Small intestine (tissue), 7 donors: ENCODE measurements around the gene OCA2. TPM values are rescaled to one million over a fixed set of nuclear protein-coding genes. Genes with fewer than 3 reads are reported as not detected.

ENCODE experiments used
- DNase-seq, 2 donors: peaks; one replicate each; pipeline versions ENCODE4 v3.0.0 to v3.0.0-alpha.2; 2013
- FAIRE-seq: peaks from 2 replicates; lab custom pipeline; 2012; peaks lifted over from hg19 to GRCh38; lab: Jason Lieb, UNC
- H3K27ac ChIP-seq, 3 donors: one replicate each; pipeline ENCODE4 v1.5.1; 2013; ENCODE audit warnings: low read length in 2 of 3, mild to moderate bottlenecking in 2 of 3, control low read depth in 1 of 3, inconsistent platforms in 1 of 3, low read depth in 1 of 3, moderate library complexity in 1 of 3
- H3K27me3 ChIP-seq, 3 donors: one replicate each; pipeline ENCODE4 v1.6.1; 2013; ENCODE audit warnings: low read length in 3 of 3, inconsistent platforms in 1 of 3; ENCODE audit not compliant: control insufficient read depth in 3 of 3, insufficient read depth in 3 of 3
- H3K36me3 ChIP-seq, 3 donors: one replicate each; pipeline ENCODE4 v1.6.1; 2013; ENCODE audit warnings: low read length in 3 of 3, inconsistent platforms in 1 of 3, low read depth in 1 of 3, mild to moderate bottlenecking in 1 of 3, moderate library complexity in 1 of 3; ENCODE audit not compliant: control insufficient read depth in 3 of 3, insufficient read depth in 2 of 3
- H3K4me1 ChIP-seq, 3 donors: one replicate each; pipeline ENCODE4 v1.6.1; 2013; ENCODE audit warnings: low read length in 2 of 3, inconsistent platforms in 1 of 3, low read depth in 1 of 3, mild to moderate bottlenecking in 1 of 3, moderate library complexity in 1 of 3; ENCODE audit not compliant: control insufficient read depth in 3 of 3, insufficient read depth in 2 of 3
- H3K4me3 ChIP-seq, 3 donors: one replicate each; pipeline ENCODE4 v1.5.1; 2013; ENCODE audit warnings: low read length in 3 of 3, control low read depth in 1 of 3, inconsistent platforms in 1 of 3, low read depth in 1 of 3, mild to moderate bottlenecking in 1 of 3, moderate library complexity in 1 of 3
- H3K9me3 ChIP-seq, 2 donors: one replicate each; pipeline ENCODE4 v1.6.1; 2013; ENCODE audit warnings: low read depth in 1 of 2, low read length in 1 of 2; ENCODE audit not compliant: control insufficient read depth in 2 of 2, insufficient read depth in 1 of 2
- WGBS, 3 donors: extraction: QIAGEN DNeasy Blood & Tissue Kit; methylation state at CpG; one replicate each; pipeline ENCODE4 v1.1.7; 2013; 5-methylcytosine and 5-hydroxymethylcytosine counted together
- polyA plus RNA-seq, 4 donors: library from polyadenylated mRNA; stranded (reverse) in 3 of 4; unstranded in 1 of 4; fragments of 200-250 nt in 3 of 4; fragments of 120-200 nt in 1 of 4; gene quantifications; one replicate each; pipeline versions ENCODE4 v1.2.1 to v1.2.3, GENCODE V29; 2013
- donor health status: healthy with polysubstance abuse.
- donor health status: control.
- donor health status: control.
- donor health status: Bipolar disorder and iron deficiency.
- donor health status: healthy.

Gene OCA2
- polyA plus RNA-seq, 4 donors = 0.07 to 5.9 TPM; not detected in 2

DNA sequence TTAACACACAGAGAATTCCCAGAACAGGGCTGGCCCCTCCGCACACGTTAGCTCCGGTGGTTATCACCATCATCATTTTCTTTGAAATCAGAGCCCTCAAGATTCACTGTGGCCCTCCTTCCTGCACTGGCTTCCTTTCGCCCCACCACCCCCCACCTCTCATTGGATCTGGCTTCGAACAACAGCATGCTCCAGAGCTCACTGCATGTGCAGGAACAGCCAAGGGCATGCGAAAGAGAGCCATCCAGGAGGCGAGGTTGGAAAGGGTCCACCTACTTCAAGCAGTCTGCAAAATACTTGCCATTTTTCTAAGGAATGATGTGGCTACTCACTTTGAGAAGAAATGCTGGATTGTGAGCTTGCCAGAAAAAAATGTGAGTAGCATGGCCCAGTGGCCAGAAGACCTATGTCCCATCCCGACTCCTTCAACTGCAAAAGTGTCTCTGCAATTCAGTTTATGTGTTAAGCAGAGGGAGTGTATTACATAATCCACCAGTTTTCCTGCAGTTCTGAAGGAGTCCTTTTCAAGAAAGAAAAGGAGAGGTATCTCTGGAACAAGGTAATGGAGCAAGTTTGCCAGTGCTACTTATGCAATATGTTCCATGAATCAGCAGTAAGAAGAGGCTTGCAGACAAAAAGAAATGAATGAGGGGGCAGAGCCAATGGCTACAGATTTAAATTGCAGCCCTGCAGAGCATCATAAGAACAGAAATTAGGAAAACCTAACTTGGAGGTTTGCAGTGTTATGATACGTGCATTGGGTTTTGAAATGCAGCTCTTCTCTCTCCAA, 92.8 kb downstream of the OCA2 start:
- no peak for FAIRE-seq
- no peak overlapping the region for H3K4me3 ChIP-seq
- WGBS, 3 donors = 82 to 88% (median 85%) methylated on average over 9 of the region's 9 CpGs

DNA sequence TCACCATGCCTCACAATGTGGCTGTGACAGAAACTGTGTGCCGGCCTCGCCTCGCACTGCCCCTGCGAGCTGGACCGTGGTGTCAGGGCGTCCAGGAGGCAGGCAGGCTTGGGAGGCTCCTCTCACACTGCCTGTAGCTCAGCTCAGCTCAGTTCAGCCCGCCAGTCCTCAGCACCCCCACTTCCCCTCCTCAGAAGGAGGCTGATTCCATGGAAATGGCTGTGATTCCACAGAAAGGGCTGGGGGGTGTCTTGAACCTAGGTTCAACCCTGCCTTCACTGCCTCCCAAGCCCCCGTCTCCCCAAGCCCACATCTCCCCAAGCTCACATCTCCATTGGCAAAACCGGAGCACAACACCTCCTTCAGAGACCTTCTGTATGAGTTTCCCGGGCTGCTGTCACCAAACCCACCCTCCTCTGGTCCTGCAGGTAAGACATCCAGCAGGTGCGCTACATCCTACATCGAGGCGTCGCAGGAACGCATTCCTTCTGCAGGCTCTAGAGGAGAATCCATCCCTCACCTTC, 94.0 kb downstream of the OCA2 start:
- Histone ChIP-seq H3K4me3 (no peak overlapping the region), H3K27me3 (no peaks in the 10 kb centered on the region), H3K36me3 (peaks cover 0 to 2% (median 0%) of the 10 kb centered on the region in 3 donors), H3K4me1 (no peaks in the 10 kb centered on the region), H3K9me3 (peaks cover 0 to 3% of the 10 kb centered on the region in 2 donors), H3K27ac (no peak overlapping the region)
- FAIRE-seq (no peak), DNase-seq (no peak)
- 91% methylated on average over 15 of the region's 15 CpGs for WGBS, 3 donors

More for the DNA sequence above, 92.8 kb downstream of the OCA2 start:
- Histone ChIP-seq H3K27ac (no peak overlapping the region), H3K27me3 (no peaks in the 10 kb centered on the region), H3K9me3 (peaks cover 0 to 3% of the 10 kb centered on the region in 2 donors), H3K4me1 (no peaks in the 10 kb centered on the region), H3K36me3 (peaks cover 0 to 2% (median 0%) of the 10 kb centered on the region in 3 donors)
- no peak for DNase-seq

DNA sequence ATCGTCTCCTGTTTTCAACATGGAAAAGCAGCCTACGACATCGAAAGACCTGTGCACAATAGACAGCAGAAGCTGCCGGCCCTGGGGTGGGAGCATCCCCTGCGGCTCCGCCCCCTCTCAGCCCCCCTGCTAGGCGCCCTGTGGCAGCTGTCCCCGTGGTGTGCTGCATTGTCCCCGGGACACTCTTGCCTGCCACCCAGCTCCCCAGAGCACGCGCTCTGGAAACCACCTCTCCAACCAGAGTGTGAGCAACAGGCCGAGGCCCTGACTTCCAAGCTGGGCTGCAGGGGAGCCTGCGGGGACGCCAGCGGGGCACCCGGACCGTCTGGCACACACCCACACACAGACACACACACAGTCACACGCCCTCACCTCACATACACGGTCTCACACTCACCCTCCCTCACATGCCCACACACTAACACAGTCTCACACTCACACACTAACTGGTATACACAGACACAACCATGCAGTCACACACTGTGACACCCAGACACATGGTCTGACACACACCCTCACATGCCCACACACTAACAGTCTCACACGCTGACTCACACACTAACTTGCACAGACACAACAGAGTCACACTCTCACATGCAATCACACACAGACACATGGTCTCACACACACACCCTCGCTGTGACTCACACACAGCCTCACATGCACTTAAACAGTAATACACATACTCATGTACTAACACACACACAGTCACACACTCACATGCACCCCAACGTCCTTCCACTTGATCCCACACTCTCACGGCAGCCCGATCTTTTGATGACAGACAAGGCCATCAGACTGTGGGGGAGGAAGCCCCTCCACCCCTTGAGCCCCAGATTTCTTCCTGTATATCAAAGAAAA, 94.7 kb downstream of the OCA2 start:
- no peak for FAIRE-seq
- Histone ChIP-seq H3K36me3 (peaks cover 0 to 2% (median 0%) of the 10 kb centered on the region in 3 donors), H3K9me3 (peaks cover 0 to 3% of the 10 kb centered on the region in 2 donors), H3K4me1 (no peaks in the 10 kb centered on the region), H3K4me3 (no peak overlapping the region), H3K27ac (no peak overlapping the region), H3K27me3 (no peaks in the 10 kb centered on the region)
- DNase-seq = no peak
- WGBS, 3 donors = 83 to 89% (median 83%) methylated on average over 24 of the region's 24 CpGs

DNA sequence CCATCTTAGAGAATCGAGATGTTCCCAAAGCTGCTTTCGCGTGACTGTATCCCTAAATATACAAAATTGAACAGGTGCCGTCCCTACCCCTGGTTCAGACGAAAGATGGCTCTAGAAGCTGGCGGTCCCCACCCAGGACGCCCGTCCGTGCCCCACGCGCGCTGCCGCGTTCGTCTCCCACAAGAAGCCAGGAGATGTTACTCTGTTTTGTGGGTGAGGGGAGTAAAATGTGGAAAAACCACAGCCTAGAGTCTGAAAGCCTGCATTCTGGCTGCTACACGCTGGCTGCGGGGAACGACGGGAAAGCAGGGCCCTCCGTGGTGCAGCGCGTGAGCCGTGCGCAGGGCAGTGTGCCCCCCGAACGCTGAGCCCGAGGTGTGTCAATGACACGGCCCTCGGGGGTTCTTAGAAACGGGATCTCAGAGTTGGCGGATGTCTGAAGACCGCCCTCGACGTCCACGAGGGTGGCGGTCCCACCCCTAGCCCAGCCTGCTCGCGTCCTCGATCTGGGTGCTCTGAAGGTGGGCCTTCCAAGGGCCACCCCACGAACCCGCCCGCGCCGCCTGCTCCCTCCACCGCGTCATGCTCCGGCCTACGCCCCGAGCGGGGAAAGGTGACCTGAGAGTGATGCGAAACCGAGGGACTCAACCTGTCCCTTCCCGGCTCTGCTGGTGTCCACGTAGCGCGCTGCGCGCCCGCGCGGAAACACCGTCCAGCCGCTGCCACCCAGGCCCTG, 95.6 kb downstream of the OCA2 start:
- FAIRE-seq = no peak
- WGBS, 3 donors = 96 to 97% (median 96%) methylated on average over 51 to 63 of the region's 63 CpGs
- peaks cover 0 to 2% (median 0%) of the 10 kb centered on the region in 3 donors for H3K36me3 ChIP-seq
- H3K27me3 ChIP-seq = no peaks in the 10 kb centered on the region
- no peak overlapping the region for H3K27ac ChIP-seq
- no peak for DNase-seq
- H3K9me3 ChIP-seq = no peaks in the 10 kb centered on the region
- no peaks in the 10 kb centered on the region for H3K4me1 ChIP-seq
- H3K4me3 ChIP-seq = no peak overlapping the region

DNA sequence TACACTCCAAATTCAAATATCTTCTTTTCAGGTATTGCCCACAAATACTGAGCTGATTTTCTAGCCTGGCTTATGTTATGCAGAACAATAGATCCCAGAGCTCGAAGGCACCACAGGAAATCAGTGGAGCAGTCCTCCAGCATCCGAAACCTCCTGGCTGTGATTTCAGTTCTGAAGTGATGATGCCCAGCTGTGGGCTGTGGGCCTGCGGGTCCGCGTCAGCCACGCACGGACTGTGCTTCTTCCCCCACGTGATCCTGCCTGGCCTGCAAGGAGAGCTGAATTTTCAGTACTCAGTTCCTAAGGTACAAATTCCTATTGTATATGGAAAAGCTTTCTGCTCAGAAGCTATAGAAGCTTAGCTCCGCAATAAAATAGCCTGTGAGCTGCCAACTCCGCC, 96.2 kb downstream of the OCA2 start:
- Histone ChIP-seq H3K4me1 (no peaks in the 10 kb centered on the region), H3K27ac (no peak overlapping the region), H3K9me3 (no peaks in the 10 kb centered on the region), H3K4me3 (no peak overlapping the region), H3K36me3 (peaks cover 0 to 2% (median 0%) of the 10 kb centered on the region in 3 donors), H3K27me3 (no peaks in the 10 kb centered on the region)
- WGBS, 3 donors = 80 to 90% (median 89%) methylated on average over 10 of the region's 10 CpGs
- FAIRE-seq (no peak), DNase-seq (no peak)

DNA sequence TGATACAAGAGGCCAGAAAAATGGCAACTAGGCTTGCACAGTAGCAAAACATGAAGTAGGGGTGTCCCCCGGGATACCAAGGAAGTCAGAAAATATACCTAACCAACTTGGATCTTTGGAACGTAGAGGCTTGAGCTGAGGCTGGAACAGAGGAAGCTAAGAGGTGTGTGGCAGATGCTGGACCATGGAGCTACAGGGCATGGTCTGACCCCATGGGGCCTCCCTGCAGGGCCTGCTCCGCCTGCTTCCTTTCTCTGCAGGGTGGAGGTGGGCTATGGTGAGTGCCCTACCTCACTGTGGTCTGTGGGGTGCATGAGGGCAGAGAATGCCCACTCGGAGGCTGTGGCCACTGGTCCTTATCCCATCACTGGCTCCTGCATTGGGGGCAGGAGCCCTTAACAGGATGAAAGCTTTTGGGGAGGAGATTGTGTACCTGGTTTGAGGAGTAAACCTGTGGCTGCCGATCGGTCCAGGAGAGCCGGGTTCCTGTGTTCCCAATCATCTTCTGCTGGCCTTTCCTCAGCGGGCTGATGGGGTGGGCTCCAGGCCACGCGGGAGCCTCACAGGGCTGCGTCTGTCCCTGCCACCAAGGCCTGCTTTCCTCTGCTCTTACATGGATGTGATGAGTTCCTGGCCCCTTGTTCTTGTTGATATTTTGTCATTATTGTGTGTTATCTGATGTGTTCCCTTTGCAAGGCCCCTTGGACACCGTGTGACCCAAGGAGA, 96.8 kb downstream of the OCA2 start:
- Histone ChIP-seq H3K4me3 (no peak overlapping the region), H3K27ac (no peak overlapping the region), H3K36me3 (peaks cover 0 to 2% (median 0%) of the 10 kb centered on the region in 3 donors), H3K9me3 (no peaks in the 10 kb centered on the region), H3K27me3 (no peaks in the 10 kb centered on the region), H3K4me1 (no peaks in the 10 kb centered on the region)
- FAIRE-seq (no peak), DNase-seq (no peak)
- 71 to 84% (median 80%) methylated on average over 12 of the region's 12 CpGs for WGBS, 3 donors

DNA sequence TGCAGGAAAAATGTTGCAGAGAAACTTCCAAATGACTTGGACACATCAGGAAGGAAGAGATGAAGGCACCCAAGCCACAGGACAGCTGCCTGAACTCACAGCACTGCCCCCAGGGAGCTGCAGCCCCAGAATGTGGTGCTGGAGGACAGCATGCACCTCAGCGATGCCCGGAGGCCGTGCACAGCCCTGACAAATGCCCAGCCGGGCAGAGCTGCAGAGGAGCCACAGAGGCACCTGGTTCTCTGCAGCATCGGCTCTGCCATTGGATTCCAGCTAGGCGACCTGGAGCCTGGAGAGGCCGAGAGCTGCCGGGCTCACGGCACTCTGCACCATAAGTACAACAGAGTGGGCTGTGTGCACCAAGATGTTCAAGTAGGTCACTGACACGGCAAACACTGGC, 97.5 kb downstream of the OCA2 start:
- Histone ChIP-seq H3K4me3 (no peak overlapping the region), H3K9me3 (no peaks in the 10 kb centered on the region), H3K4me1 (no peaks in the 10 kb centered on the region), H3K27me3 (no peaks in the 10 kb centered on the region), H3K36me3 (peaks cover 0 to 2% (median 0%) of the 10 kb centered on the region in 3 donors), H3K27ac (no peak overlapping the region)
- no peak for DNase-seq
- no peak for FAIRE-seq
- WGBS, 3 donors = 73 to 87% (median 81%) methylated on average over 10 of the region's 10 CpGs
